ENCODE measurements around the gene DNAJC2.
"Not testable (repeated sequence)": the region's sequence is repeated elsewhere in the genome, so short reads cannot be mapped to it uniquely, and the experiment has no call there.

DNAJC2 gene

DNA sequence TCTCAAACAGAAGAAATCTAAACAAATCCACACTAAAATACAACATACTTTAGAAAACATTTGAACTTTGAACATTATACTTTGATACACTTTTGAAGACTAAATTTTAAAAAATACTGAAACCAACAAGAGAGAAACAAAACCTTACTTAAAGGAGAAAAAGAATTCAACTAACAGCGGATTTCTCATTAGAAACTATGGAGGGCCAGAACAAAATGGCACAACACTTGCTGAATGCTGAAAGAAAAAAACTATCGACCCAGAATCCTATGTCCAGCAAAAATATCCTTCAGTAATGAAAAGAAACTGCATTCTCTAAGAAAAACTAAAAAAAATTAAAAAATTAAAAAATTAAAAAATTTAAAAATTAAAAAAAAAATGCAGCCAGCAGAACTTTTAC is 80.5 kb downstream of the DNAJC2 start:
- not testable (repeated sequence) for FAIRE-seq

Data from endometrium (tissue), 2 donors.